GM21526 (cell line): ENCODE data around the gene ARTN.

Experiments
- ATAC-seq: cut with Tn5 transposase; IDR thresholded peaks from one replicate; pipeline ENCODE4 v1.9.1; 2021; ENCODE audit warnings: moderate library complexity; ENCODE audit not compliant: unreplicated experiment, low FRiP score

Gene ARTN

DNA sequence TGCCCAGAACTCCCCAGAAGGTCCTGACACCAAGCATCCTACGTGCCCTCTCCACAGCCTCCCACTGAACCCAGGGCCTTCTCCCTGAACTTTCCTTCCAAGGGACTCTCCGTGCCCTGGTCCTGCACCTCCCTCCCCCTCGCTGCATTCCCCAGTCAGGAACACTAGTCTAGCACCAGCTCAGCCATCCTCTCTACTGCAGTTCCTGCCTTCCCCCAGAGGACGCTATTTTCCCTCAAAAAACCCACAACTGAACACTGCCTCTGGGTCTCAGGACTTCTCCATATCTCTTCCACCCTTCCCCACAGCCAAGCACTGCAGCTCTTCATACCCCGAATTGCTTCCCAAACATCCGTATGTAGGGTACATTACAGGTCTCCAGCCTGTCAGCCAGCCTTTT is 12.6 kb upstream of the ARTN start:
- no peak for ATAC-seq

DNA sequence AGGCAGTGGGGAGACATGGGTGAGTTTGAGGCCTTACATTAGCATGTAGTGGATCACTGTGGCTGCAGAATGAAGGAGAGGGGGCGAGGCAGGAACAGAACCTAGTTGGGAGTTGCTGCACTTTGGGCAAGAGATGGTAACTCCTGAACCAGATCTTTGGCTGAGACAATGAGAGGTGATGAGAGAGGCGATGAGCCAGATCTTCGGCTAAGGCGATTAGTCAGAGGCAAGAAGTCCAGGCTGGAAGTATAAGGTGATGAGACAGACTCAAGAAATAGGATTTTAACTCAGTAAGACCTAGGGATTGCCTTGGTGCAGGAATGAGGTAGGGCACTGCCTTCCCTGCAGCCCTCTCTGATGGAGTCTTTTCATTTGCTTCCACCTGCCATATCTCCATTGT is 9.1 kb upstream of the ARTN start:
- no peak for ATAC-seq

DNA sequence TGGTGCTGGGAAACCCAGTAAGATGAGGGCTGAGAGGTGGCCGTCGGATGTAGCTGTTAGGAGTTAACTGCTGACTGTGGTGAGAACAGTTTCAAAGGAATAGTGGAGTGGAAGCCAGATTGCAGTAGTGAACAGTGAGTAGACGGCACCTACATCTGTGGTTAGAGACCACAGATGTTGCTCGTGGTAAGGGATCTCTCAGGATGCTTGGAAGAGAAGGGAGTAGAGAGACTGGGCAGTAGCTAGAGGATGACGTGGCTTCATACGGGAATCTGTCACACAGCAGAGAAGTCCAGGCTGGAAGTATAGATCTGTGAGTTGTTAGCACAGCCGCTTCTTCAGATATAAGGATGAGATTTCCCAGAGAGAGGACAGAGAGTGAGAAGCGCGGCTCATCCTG is 7.8 kb upstream of the ARTN start:
- ATAC-seq, result no peak

DNA sequence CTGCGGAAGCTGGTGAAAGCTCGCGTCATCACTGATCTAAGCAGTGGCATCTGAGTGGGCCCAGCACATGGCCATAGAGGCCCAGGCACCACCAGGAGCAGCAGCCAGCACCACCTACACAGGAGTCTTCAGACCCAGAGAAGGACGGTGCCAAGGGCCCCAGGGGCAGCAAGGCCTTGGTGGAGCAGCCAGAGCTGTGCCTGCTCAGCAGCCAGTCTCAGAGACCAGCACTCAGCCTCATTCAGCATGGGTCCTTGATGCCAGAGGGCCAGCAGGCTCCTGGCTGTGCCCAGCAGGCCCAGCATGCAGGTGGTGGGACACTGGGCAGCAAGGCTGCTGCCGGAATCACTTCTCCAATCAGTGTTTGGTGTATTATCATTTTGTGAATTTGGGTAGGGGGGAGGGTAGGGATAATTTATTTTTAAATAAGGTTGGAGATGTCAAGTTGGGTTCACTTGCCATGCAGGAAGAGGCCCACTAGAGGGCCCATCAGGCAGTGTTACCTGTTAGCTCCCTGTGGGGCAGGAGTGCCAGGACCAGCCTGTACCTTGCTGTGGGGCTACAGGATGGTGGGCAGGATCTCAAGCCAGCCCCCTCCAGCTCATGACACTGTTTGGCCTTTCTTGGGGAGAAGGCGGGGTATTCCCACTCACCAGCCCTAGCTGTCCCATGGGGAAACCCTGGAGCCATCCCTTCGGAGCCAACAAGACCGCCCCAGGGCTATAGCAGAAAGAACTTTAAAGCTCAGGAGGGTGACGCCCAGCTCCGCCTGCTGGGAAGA is 3.2 kb upstream of the ARTN start:
- ATAC-seq, result no peak

DNA sequence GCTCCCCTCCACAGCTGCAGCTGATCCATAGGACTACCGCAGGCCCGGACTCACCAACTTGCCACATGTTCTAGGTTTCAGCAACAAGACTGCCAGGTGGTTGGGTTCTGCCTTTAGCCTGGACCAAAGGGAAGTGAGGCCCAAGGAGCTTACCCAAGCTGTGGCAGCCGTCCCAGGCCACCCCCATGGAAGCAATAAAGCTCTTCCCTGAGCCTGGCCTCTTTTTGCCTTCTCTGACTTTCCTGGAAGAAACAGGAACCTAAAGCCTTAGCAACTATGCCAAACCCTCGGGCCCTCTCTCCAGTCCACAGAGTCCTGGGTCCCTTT is 2.7 kb upstream of the ARTN start:
- ATAC-seq, result no peak

DNA sequence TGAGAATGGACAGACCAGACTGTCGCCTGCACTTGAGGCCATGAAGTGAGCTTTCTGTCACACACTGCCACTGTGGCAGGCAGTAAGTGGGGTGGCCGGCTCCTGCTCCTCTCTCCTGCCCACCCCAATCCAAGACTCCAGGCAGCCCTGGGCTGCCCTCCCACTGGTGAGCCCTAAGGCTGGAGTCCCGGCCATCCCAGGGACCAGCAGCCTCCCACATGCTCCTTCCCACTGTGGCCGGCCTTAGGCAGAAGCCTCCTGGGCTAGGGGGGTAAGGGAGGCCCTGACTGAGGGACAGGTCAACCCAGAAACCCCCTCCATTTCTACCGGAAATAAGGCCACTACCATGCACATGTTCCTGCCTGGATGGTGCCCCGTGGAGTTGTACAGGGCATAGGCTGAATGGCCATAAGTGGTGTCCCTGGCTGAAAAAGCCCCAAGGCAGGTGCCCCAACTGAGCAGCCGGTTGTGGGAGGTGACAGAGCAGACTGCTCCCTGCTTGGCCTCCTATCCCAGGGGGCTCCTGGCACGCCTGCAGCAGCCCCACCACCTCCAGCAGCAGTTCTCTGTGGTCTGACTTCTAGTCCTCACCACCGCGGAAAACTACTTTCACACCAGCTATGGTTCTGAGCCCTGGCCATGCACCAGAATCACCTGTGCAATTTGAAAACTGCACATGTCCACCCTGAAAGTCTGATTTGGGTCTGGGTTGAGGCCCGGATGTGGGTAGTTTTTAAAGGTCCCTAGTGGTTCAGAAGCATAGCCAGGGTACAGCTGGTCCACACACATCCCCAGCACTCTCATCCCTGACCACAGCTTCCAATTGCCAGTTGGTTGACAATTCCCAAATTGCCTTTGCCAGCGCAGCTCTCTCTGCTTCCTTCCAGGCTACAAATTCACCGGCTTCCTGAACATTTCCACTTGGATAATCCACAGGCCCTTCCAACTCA is 1.6 kb upstream of the ARTN start:
- no peak for ATAC-seq

DNA sequence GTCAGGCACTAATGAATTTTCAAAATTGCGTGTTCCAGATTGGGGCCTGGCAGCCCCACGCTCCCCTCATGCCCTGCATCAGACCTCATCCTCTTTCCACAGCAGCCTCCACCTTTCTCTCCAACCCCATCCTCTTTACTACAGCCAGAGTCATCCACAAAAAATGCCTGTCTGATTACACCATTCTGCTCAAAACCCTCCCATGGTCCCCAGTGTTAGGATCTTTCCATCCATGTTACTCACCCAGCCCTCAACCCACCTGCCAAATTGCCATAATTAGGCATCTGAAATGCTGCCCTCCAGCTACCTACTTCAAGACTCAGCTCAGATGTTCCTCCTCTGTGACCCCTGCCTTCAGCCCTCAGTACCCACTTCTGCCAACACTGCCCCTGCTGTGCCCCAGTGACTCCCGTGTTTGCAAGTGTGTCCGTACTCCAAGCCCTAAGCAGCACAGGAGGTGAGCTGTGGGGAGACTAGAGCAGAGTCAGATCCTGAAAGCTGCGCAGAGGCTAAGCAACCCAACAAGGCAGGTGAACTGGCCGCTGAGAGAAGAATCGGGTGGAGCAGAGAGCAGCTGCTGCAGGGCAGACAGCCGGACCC is 715 bp upstream of the ARTN start:
- ATAC-seq, result no peak

DNA sequence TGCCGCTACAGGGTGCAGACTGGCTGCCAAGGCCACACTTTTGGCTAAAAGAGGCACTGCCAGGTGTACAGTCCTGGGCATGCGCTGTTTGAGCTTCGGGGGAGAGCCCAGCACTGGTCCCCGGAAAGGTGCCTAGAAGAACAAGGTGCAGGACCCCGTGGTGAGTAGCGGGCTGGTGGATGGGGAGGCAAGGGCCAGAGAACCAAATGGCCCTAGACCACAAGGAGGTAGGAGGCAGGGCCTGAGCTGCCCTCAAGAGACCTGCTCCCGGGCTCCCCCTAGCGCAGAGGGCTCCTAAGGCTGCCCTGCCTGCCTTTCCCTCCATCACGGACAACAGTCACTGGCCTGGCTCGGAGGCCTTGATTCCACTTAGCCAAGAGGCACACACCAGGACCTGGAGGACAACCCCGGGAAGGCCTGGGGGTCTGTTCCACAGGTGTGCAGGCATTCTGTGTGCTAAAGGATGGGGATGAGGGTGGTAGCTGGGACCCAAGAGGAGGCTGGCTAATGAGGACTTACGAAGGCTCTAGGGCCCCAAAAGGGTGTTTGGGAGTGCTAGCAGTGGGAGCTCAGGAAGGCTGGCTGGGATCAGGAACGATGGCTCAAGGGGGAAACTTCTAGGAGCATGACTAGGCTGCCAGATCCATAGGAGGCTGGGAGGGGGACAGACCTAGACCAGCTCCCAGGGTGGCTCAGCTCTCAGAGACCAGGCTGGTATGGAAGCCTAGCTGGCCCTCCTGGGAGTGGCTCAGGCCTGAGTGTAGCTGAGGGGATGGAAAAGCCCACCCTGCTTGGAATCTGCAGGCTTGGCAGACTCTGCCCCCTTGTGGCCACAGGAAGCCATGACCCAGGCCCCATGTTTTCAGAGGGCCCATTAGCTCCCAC is 742 bp downstream of the ARTN start:
- no peak for ATAC-seq

DNA sequence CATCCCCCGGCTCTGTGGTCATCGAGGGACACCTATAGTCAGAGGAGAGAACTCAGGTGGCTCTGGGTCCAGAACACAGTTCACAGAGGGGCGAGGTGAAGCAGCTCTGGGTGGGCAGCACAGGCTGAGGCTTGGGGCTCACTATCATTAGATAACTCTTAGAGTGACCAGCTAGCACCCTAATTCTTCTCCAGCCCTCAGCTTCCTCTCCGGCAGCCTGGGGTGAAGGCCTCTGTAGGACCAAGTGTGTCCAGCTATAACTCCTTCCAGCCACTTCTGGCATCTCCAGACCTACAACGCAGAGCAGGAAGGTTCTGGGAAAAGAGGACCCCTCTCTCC is 1.4 kb downstream of the ARTN start:
- no peak for ATAC-seq

DNA sequence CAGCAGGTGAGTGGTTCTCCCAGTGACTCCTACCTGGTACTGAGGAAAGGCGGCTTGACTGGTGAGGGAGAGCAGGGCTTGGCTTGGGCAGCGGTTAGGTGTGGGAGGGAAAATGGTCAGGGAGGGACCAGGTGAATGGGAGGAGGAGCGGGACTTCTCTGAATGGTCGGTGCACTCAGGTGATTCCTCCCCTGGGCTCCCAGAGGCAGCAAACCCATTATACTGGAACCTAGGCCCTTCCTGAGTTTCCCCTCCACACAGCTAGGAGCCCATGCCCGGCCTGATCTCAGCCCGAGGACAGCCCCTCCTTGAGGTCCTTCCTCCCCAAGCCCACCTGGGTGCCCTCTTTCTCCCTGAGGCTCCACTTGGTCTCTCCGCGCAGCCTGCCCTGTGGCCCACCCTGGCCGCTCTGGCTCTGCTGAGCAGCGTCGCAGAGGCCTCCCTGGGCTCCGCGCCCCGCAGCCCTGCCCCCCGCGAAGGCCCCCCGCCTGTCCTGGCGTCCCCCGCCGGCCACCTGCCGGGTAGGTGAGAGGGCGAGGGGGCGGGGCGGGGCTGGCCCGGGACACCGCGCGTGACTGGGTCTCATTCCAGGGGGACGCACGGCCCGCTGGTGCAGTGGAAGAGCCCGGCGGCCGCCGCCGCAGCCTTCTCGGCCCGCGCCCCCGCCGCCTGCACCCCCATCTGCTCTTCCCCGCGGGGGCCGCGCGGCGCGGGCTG is 2.3 kb downstream of the ARTN start:
- ATAC-seq, result no peak

DNA sequence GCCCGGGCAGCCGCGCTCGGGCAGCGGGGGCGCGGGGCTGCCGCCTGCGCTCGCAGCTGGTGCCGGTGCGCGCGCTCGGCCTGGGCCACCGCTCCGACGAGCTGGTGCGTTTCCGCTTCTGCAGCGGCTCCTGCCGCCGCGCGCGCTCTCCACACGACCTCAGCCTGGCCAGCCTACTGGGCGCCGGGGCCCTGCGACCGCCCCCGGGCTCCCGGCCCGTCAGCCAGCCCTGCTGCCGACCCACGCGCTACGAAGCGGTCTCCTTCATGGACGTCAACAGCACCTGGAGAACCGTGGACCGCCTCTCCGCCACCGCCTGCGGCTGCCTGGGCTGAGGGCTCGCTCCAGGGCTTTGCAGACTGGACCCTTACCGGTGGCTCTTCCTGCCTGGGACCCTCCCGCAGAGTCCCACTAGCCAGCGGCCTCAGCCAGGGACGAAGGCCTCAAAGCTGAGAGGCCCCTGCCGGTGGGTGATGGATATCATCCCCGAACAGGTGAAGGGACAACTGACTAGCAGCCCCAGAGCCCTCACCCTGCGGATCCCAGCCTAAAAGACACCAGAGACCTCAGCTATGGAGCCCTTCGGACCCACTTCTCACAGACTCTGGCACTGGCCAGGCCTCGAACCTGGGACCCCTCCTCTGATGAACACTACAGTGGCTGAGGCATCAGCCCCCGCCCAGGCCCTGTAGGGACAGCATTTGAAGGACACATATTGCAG is 3.0 kb downstream of the ARTN start:
- ATAC-seq, result no peak

DNA sequence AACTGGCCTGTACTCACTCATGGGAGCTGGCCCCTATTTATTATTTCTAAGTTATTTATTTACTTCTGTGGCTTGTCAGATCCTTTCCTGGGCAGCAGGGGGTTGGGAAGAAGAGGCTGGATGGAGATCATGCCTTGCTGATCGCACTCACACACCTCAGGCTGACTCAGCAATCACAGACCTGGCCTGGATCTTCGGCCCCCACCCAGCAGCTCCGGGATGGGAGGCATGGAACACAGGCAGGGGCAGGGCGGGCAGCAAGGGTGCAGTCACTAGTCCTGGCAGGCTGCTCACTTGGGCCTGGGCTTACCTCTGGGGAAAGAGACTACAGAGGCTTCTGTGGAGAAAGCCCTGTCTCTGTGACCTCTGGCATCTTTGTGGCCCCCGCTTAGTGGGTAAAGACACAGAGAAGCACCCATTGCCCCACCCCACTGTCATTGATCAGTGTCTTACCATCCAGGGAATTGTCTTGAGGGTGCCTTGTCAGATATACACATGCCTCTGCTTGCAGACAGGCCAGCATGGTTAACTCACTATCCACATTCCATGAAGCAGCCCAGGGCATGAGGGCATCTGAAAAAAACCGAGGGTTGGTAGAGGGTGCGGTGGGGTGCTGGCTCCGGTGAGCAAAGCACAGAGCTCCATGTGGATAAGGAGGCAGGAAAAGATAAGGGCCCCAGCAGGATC is 3.7 kb downstream of the ARTN start:
- ATAC-seq, result no peak

DNA sequence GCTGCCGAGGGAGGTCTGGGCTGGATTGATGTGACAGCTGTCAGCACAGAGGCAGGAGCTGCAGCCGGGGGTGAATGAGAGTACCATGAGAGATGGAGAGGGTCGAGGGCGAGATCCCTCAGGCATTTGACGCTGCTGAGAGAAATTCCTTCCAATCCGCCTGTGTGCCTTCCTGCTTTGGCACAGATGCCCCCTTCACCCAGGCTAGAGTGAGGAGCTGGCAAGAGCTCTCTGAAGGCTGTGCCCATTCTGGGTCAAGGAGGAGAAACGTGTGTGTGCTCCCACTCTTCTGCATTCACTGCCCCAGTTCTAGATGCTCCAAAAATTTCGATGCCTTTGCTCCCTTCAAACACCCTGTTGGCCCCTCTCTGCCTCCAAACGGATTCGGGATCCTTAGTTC is 4.8 kb downstream of the ARTN start:
- no peak for ATAC-seq

DNA sequence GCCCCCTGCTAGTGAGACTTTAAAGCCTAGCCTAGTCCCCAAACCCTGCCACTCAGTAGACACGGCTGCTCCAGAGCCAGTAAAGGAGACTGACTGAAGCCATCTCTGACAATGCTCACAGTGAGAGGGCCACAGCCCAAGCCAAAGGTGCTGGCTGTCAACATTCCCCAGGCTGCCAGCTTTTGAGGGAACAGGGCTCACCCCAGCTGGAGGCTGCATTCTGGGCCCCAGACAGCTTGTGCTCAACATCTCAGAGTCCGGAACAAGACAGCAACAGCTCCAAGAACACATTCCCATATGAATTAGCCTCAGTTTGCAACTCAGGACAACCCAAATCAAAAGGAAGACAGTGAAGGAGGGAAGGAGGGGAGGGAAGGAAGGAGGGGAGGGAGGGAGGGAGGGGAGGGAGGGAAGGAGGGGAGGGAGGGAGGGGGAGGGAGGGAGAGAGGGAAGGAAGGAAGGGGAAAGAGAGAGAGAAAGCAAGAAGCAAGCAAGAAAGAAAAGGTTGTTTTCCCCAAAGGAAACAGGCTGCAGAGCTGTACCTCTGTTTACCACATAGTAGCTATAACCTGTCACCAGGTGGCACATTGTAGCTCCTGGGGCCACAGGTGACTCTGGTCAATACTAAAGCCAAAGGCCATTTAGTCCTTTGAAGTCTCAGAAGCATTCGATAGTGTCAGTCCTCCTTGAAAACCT is 5.4 kb downstream of the ARTN start:
- no peak for ATAC-seq

DNA sequence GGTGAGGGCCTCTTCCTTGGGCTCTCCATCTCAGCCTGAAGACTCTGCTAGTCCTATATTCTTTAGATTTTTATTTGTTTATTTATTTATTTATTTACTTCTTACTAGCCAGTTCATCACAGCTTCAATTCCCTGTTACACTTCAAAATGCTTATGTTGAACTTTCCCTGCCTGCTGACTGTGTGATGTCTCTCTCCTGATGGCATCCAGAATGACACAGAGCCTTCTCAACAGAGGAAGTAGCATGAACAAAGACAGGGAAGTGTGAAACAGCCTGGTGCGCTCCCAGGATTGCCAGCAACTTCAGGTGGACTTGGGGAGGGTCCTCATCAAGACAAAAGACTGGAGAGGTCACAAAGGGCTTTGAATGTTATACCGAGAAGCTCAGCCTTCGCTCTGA is 8.8 kb downstream of the ARTN start:
- ATAC-seq, result no peak

DNA sequence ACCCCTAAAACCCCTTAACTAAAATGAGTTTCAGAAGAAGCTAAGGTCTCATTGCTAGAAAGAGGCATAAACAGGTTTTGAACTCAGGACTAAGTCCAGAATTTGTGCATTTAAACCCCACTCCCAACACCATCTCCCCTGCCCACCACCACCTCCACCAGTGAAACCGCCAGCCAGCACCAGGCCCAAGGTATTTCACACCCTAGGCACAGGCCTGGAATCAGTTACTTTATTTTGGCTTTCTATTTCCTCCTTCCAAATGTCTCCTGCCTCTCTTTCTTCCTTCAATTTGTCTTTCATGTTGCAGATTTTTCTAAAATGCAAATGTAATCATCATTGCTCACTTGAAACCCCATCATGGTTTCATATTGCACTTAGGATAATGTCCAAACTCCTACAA is 11.3 kb downstream of the ARTN start:
- ATAC-seq, result no peak

DNA sequence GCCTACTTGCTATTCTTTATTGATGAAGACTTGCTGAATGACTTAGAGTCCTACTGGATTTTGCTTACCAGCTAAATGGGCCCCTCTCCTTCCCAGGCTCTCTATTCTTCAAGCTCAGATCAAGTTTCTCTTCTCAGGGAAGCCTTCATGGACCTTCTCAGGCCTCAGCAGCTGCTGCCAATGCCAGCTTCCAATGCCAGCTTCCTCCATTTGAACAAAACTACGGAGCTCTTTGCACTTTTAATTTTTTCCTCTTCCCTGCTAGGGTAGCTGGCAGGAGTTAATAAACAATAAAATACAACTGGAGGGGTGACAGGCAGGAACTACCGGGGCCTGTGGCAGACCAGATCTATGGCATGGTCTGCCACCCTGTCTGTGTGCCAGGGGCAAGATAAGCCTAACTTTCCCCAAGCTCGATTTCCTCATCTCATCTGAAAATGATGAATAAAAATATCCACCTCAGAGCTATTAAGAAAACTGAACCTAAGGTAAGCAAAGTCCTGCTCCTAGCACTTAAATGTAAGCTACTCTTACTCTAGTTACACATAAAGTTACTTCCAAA is 12.2 kb downstream of the ARTN start:
- no peak for ATAC-seq
